Measurements from ENCODE around the gene DYRK1A.
"Not testable (repeated sequence)": the region's sequence is repeated elsewhere in the genome, so short reads cannot be mapped to it uniquely, and the experiment has no call there.

The DYRK1A gene

DNA sequence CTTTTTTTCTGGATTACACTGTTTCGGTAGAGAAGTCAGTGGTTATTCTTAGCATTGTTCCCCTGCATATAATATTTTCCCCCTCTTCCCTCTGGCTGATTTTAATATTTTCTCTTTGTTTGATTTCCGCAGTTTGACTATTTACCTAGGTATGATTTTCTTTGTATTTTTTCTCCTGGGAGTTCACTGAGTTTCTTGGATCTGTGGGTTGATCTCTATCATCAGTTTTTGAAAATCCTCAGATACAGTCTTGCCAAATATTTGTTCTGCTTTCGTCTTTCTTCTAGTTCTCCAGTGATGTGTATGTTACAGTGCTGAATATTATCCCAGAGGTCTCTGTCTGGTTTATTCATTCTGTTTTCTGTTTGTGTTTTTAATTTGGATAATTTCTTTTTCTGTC lies 136.4 kb downstream of the DYRK1A start:
- in situ Hi-C loops (cut with HindIII; ENCODE audit: low pct_ligation_motif_present, low pct_unique_long_range_greater_than_20kb, low sequenced_read_pairs): no loop called here
- no peak for DNase-seq

DNA sequence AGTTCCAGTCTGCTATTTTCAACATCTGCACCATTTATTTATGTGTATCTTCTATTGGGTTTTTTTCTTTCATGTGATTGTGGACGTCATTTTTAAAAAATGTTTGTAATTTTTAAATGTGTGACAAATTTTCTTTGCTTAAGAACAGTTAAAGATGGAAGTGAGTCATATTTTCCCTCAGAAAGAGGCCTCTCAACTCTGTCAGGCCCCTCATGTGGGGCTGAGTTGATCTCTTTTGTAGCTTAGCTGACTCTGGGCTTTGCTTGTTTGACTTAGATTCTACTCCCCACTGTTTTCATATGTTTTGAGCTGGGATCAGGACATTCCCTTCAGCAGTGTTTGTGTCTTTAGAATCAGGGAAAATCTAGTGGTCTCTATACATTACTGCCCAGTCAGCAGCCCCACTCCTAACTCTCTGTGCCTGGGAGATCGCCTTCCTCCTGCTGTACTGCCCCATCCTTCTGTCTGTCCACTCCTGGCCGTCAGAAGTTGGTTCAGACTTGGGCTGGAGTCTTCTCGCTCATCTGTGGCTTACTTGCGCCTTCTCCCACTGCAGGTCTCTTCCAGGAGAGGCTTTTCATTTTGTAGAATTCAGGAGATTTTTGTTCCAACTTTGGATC lies 137.4 kb downstream of the DYRK1A start:
- DNase-seq: no peak
- in situ Hi-C loops (cut with HindIII; ENCODE audit: low pct_ligation_motif_present, low pct_unique_long_range_greater_than_20kb, low sequenced_read_pairs): no loop called here

DNA sequence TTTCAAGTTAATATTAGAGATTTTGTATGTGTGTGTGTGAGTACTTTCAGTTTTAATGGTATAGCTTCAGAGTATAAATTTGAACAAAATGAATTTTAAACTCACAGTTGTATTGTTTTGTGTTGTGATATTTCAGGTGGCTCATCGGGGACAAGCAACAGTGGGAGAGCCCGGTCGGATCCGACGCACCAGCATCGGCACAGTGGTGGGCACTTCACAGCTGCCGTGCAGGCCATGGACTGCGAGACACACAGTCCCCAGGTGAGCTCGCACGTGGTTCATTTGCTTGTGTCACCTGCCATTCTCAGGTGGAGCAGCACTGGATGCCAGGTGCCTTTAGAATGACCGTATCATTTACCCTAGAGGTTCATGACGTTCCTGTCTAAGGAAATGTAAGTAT lies 139.4 kb downstream of the DYRK1A start:
- in situ Hi-C loops (cut with HindIII; ENCODE audit: low pct_ligation_motif_present, low pct_unique_long_range_greater_than_20kb, low sequenced_read_pairs): no loop called here
- no peak for DNase-seq

DNA sequence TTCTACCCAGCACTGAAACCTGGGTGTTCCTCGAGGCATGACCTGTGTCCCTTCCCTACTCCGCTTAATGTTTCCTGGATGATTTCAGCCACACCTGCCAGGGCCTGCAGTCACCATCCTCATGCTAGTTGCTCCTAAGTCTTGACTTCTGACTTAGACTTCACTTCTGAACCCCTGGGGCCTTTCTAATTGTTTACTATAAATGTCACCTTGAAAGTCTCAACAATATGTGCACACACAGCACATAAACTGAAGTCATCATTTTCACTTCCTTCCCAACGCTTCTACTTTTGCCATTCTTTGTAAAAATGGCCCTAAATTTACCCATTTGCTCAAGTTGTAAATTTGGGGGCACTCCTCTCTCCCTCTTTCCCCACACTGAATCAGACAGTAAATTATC lies 141.1 kb downstream of the DYRK1A start:
- in situ Hi-C loops (cut with HindIII; ENCODE audit: low pct_ligation_motif_present, low pct_unique_long_range_greater_than_20kb, low sequenced_read_pairs): no loop called here
- no peak for DNase-seq

DNA sequence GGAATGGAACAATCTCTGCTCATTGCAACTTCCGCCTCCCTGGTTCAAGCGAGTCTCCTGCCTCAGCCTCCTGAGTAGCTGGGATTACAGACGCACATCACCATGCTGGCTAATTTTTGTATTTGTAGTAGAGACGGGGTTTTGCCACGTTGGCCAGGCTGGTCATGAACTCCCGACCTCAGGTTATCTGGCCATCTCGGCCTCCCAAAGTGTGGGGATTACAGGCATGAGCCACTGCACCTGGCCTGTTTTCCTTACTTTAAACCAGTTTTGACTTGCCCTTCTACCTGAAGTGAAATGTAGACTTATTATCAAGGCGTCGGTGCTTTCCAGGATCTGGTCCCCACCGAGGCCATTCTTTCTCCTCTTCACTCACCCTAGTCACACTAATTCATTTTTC lies 141.8 kb downstream of the DYRK1A start:
- DNase-seq: no peak
- in situ Hi-C loops (cut with HindIII; ENCODE audit: low pct_ligation_motif_present, low pct_unique_long_range_greater_than_20kb, low sequenced_read_pairs): no loop called here

DNA sequence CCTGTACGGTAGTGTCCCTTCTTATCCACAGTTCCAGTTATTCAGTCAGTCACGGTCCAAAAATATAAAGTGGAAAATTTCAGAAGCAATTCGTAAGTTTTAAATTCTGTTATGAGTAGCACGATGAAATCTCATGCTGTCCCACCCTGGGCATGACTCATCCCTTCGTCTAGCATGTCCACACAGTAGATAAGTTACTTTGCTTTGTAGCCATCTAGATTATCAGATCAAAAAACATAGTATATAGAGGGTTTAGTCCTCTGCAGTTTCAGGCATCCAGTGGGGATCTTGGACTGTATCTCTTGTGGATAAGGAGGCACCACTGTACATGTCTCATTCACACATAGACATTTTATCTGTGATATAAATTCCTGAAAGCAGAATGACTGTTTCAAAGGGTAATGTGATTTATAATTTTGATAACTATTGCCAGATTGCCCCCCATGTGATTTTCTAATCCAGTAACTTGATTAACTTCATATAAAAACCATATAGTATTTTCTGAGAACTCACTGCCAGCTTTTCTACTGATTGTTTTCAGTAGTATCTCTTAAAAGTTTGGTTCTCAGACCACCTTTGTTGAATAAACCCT lies 143.3 kb downstream of the DYRK1A start:
- DNase-seq: no peak

DNA sequence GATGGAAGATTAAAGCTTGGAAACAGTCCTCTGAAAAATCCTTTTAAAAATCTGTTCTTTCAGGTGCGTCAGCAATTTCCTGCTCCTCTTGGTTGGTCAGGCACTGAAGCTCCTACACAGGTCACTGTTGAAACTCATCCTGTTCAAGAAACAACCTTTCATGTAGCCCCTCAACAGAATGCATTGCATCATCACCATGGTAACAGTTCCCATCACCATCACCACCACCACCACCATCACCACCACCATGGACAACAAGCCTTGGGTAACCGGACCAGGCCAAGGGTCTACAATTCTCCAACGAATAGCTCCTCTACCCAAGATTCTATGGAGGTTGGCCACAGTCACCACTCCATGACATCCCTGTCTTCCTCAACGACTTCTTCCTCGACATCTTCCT lies 145.3 kb downstream of the DYRK1A start:
- DNase-seq: no peak

More for the DNA sequence above, 143.3 kb downstream of the DYRK1A start:
- in situ Hi-C loops (cut with HindIII; ENCODE audit: low pct_ligation_motif_present, low pct_unique_long_range_greater_than_20kb, low sequenced_read_pairs): no loop called here

DNA sequence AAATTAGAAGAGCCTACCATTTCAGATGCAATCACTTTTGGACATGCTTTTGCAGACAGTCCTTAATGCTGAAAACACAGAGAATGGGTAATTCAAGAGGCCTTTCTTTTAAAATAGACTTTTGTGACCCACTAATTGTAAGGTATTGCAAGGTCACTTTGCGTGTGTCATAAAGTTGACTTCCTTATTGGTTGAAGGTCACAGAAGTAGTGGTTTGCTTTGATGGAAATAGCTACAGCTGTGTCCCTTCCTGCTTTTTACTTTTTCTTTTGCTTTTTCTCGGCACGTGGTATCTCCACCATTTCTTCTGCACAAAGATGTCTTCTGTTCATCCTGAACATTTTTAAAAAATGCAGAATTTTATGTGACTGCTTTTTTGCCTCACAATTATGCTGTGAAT lies 146.8 kb downstream of the DYRK1A start:
- in situ Hi-C loops (cut with HindIII; ENCODE audit: low pct_ligation_motif_present, low pct_unique_long_range_greater_than_20kb, low sequenced_read_pairs): no loop called here
- no peak for DNase-seq

More for the DNA sequence above, 145.3 kb downstream of the DYRK1A start:
- in situ Hi-C loops (cut with HindIII; ENCODE audit: low pct_ligation_motif_present, low pct_unique_long_range_greater_than_20kb, low sequenced_read_pairs): no loop called here

DNA sequence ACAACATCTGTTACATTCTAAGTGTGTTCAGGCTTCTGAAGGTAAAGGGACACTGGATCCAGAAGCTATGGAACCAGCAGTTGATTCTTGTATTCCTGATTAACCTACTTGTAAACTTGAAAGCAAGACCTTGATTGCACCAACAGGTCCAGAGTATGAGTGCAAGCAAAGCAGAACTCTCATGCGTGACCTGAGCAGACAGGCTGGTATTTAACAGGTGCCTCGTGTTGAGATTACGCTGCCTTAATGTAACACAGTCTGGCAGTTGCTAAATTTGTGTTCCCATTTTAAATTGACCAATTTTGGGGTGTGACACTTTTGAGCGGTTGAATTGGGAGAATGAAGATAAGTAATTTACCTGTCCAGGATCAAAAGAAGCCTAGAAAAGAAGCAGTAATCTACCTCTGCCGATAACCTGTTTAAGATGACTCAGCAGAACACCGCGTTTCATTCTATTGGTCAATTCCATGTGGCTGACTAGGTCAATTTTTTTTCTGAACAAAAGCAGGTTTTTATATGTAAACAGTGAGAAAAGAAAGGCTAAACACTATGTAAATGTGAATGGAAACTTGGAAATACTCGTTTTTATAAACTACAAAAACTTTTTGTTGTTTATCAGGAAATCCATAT lies 147.6 kb downstream of the DYRK1A start:
- DNase-seq: no peak
- in situ Hi-C loops (cut with HindIII; ENCODE audit: low pct_ligation_motif_present, low pct_unique_long_range_greater_than_20kb, low sequenced_read_pairs): no loop called here

DNA sequence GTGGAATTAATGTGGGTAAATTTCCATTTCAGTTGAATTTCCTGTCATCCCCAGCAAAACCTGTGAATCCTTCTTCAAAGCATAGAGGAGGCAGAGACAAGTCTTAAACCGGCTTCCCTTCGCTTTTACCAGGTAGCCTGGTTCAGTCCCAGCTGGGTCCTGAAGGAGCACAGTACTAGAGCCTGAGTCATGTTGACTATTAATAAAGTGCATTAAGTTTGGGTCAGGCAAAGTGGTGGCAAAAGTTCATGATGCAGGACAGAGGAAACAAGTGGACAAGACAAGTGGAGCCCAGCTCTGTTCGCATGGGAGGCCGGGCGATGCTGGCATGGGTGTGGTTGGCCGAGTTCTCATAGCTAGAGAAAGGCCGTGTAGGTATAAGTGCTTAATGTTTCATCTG lies 150.4 kb downstream of the DYRK1A start:
- DNase-seq: no peak
- in situ Hi-C loops (cut with HindIII; ENCODE audit: low pct_ligation_motif_present, low pct_unique_long_range_greater_than_20kb, low sequenced_read_pairs): no loop called here

DNA sequence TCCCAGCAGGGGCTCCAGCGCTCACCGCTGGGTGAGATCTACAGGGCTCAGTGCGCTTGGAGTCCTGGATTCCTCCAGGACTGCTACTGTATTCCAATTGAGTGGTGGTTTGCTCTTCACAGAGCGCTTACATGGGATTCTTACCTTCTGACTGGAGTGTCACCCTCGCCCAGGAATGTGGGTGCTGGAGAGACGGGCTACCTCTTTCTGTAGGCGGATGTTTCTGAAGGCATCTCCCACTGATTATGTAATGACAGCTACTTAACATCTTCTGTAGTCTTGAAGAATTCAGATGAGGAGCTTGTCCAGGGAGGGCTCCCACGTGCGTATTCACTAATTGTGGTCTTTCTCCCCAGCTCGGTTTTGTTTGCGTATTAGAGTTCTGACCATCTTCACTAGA lies 154.2 kb downstream of the DYRK1A start:
- in situ Hi-C loops (cut with HindIII; ENCODE audit: low pct_ligation_motif_present, low pct_unique_long_range_greater_than_20kb, low sequenced_read_pairs): no loop called here
- no peak for DNase-seq

DNA sequence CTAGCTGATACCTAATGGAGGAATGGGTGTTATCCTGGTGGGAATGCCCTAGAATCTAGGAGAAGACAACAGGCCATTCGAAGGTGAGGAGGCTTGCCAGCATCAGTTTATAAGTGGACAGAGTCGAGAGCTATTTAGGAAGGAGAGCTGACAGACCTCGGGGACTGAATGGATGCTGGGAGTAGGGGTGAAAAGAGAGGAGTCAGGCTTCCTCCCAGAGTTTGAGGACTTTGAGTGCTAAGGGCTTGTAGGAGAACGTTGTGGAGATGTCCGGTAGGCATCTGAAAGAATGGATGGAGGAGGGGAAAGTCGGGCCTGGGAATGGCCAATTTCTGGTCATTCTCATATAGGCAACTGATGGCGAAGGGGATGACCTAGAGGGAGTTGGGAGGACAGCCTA lies 155.1 kb downstream of the DYRK1A start:
- no peak for DNase-seq
- in situ Hi-C loops (cut with HindIII; ENCODE audit: low pct_ligation_motif_present, low pct_unique_long_range_greater_than_20kb, low sequenced_read_pairs): no loop called here

DNA sequence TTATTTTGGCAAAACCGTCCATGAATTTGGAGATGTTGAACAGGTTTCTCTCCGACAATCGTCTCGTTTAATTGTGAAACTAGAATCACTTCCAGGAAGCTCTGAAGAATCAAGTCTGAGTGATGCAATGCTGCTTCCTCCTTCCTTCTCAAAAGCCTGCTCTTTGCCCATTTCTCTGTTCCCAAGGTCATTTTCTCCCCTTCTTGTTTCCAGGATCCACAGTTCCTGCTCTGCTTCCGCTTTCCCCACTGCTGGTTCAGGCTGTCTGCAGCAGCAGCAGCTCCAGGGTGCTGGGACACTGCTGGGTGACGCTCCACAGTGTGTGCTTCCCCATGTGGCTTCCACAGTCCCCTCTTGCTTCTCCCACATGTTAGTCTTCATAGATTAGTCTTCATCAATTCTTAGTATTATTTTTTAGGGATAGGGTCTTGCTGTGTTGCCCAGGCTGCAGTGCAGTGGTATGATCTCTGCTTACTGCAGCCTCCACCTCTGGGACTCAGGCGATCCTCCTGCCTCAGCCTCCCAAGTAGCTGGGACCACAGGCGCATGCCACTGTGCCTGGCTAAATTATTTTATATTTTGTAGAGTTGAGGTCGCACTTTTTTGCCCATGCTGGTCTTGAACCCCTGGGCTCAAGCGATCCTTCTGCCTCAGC lies 156.2 kb downstream of the DYRK1A start:
- DNase-seq: no peak
- in situ Hi-C loops (cut with HindIII; ENCODE audit: low pct_ligation_motif_present, low pct_unique_long_range_greater_than_20kb, low sequenced_read_pairs): no loop called here

DNA sequence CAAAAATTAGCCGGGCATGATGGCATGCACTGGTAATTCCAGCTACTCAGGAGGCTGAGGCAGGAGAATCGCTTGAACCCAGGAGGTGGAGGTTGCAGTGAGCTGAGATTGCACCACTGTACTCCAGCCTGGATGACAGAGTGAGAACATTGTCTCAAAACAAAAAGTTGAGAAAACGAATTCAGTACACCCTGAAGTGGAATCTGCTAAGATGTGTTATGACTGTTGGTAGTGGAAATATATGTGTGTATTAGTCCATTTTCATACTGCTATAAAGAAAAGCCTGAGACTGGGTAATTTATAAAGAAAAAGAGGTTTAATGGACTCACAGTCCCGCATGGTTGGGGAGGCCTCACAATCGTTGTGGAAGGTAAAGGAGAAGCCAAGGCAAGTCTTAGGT lies 158.4 kb downstream of the DYRK1A start:
- in situ Hi-C loops (cut with HindIII; ENCODE audit: low pct_ligation_motif_present, low pct_unique_long_range_greater_than_20kb, low sequenced_read_pairs); DNase-seq: not testable (repeated sequence)

DNA sequence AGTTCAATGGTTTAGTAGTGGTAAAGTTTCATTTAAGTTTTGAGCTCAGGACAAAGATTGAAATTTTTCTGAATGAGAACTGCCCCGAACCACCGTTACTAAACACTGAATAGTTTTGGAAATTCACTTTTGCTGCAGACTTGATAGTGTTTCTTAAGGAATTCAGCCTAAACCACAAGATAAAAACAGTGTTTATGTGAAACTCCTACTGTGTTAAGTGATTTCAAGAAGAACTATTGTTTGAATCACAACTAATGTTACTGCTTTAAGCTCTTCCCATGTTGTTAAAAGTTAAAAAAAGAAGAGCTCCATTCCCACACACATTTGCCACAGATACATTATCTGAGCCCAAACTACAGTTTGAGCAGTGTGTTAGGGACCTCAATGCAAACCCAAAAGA lies 159.2 kb downstream of the DYRK1A start:
- in situ Hi-C loops (cut with HindIII; ENCODE audit: low pct_ligation_motif_present, low pct_unique_long_range_greater_than_20kb, low sequenced_read_pairs): no loop called here

DNA sequence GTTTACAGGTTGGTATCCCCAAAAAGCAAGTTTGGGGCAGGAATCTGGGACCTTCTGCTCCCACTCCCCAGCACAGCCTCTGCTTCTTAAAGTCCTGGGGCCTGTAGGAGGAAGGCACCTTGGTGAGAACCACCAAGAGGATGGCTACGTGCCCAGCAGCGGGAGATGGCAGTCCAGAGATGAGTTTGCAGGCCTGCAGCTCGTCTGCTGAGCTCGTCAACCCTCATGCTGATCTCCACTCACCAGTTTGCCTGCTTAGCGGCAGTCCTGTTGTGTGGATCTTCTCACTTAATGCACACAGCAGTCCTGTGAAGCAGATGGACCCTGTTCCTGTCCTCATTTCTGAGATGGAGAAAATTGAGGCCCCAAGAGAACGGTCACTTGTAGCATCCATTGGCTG lies 160.5 kb downstream of the DYRK1A start:
- in situ Hi-C loops (cut with HindIII; ENCODE audit: low pct_ligation_motif_present, low pct_unique_long_range_greater_than_20kb, low sequenced_read_pairs): no loop called here
- DNase-seq: no peak

More for the DNA sequence above, 159.2 kb downstream of the DYRK1A start:
- no peak for DNase-seq

DNA sequence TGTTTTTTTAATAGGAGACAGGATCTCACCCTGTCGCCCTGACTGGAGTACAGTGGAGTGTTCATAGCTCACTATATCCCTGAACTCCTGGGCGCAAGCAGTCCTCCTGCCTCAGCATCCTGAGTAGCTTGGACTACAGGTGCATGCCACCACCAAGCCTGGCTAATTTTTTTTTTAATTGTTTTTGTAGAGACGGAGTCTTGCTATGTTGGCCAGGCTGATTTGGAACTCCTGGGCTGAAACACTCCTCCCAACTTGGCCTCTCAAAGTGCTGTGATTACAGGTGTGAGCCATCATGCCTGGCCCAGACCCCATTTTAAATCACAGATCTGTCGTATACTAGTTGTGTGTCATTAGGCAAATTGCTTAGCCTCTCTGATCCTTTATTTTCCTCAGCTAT lies 161.1 kb downstream of the DYRK1A start:
- in situ Hi-C loops (cut with HindIII; ENCODE audit: low pct_ligation_motif_present, low pct_unique_long_range_greater_than_20kb, low sequenced_read_pairs): no loop called here
- DNase-seq: no peak

DNA sequence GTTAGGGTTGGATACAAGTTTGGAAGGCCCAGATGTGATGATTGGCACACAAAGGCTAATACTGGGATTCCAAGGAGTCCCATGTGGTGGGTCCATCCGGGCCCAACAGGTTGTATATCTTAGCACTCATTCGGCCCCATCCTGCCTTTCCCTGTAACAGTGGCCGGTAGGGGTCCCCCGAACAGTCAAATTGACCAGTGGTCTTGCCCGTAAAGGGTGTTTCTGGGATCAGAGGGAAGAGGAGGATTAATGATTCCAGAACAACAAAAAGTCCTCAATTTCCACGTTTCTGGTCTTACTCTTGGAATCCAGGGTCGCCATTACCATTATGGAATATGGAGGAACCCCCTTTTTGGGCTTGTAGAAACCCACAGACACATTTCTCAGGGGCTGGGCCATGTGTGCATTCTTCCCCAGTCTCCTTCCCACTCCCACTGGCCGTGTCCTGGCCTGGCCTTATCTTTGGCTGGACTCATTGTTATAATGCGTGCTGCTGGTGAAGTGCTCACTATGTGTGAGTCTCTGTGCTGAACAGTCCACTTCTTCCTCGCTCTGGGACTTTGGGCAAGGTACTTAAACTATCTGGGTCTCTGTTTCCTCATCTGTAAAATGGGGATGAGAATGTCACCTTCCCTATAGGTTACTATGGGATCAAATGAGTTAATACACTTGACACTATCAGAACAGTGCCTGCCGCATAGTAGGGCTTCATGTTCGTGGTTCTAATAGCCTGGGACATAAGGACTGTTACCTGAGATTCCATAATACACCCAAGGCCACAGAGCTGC lies 161.8 kb downstream of the DYRK1A start:
- in situ Hi-C loops (cut with HindIII; ENCODE audit: low pct_ligation_motif_present, low pct_unique_long_range_greater_than_20kb, low sequenced_read_pairs): no loop called here
- DNase-seq: no peak

DNA sequence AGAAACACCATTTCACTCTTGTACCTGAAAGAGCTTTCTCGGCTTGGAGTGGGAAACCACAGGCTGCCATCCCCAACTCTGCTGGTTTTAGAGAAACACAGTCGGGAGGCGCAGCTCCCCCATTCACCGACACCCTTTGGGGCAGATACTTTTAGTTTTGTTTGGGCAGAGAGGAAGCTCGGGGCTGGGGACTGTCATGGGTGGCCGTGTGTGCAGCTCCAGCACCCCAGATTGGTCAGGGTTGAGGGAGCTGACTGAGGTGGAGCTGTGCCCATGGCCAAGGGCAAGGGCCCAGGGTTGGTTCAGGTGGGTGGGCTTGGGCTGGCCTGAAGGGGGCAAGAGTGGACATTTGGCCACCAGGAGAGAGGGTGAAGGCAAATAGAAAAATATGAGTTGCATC lies 163.1 kb downstream of the DYRK1A start:
- in situ Hi-C loops (cut with HindIII; ENCODE audit: low pct_ligation_motif_present, low pct_unique_long_range_greater_than_20kb, low sequenced_read_pairs): no loop called here

More for the DNA sequence above, 163.1 kb downstream of the DYRK1A start:
- no peak for DNase-seq

Measured in ACHN (cell line).